CD14-positive monocyte (primary cell): Measurements from ENCODE around the gene SLC39A7. TPM values are rescaled to one million over a fixed set of nuclear protein-coding genes. Genes with fewer than 3 reads are reported as not detected.

Experiments
- DNase-seq, 3 donors: peaks; one replicate each; pipeline ENCODE4 v3.0.0-alpha.2; 2011 to 2022
- H2AFZ ChIP-seq: 2 replicates; pipeline ENCODE4 v1.6.0; 2012; ENCODE audit warnings: mild to moderate bottlenecking, low read depth, low read length, inconsistent platforms; ENCODE audit not compliant: insufficient read depth, poor library complexity, severe bottlenecking
- H3K27ac ChIP-seq, 2 donors: 1 replicate in 1 of 2; 2 replicates in 1 of 2; pipeline ENCODE4 v1.5.1; 2012 to 2013; ENCODE audit warnings: low read length in 2 of 2, control low read depth in 1 of 2, inconsistent platforms in 1 of 2, low read depth in 1 of 2, mild to moderate bottlenecking in 1 of 2
- H3K27me3 ChIP-seq, 2 donors: one replicate each; pipeline versions ENCODE4 v1.6.0 to v1.6.1; 2011 to 2013; ENCODE audit warnings: low read length in 2 of 2; ENCODE audit not compliant: control insufficient read depth in 2 of 2, insufficient read depth in 2 of 2
- H3K36me3 ChIP-seq, 2 donors: replicated peaks in 1 of 2; 1 replicate in 1 of 2; 2 replicates in 1 of 2; pipeline versions ENCODE4 v1.5.1 to v1.6.1; 2012 to 2013; ENCODE audit warnings: low read length in 2 of 2, control low read depth in 1 of 2, inconsistent platforms in 1 of 2, mild to moderate bottlenecking in 1 of 2; ENCODE audit not compliant: insufficient read depth in 2 of 2, control insufficient read depth in 1 of 2
- H3K4me1 ChIP-seq, 2 donors: 1 replicate in 1 of 2; 2 replicates in 1 of 2; pipeline versions ENCODE4 v1.5.1 to v1.6.1; 2012 to 2013; ENCODE audit warnings: low read length in 2 of 2, control low read depth in 1 of 2, inconsistent platforms in 1 of 2, mild to moderate bottlenecking in 1 of 2, moderate library complexity in 1 of 2; ENCODE audit not compliant: insufficient read depth in 2 of 2, control insufficient read depth in 1 of 2
- H3K4me2 ChIP-seq: replicated peaks from 2 replicates; pipeline ENCODE3; 2012; ENCODE audit warnings: low read length, moderate library complexity, mild to moderate bottlenecking; ENCODE audit not compliant: poor library complexity, severe bottlenecking; ENCODE audit errors: extremely low read depth
- H3K4me3 ChIP-seq, 3 experiments: fragments of 200-600 bp in 1 of 3; sonication (generic) in 1 of 3; replicated peaks in 1 of 3; 1 replicate in 2 of 3; 2 replicates in 1 of 3; pipeline ENCODE4 v1.5.1; 2011 to 2013; ENCODE audit warnings: low read length in 3 of 3, mild to moderate bottlenecking in 3 of 3, control low read depth in 2 of 3, low read depth in 2 of 3, inconsistent platforms in 1 of 3, moderate library complexity in 1 of 3
- H3K79me2 ChIP-seq: 2 replicates; pipeline ENCODE4 v1.6.0; 2012; ENCODE audit warnings: mild to moderate bottlenecking, control low read depth, inconsistent platforms, low read length, moderate library complexity; ENCODE audit not compliant: insufficient read depth
- H3K9ac ChIP-seq: 2 replicates; pipeline ENCODE4 v1.6.0; 2017; ENCODE audit warnings: low read length, mild to moderate bottlenecking; ENCODE audit not compliant: insufficient read depth, poor library complexity, severe bottlenecking
- H3K9me3 ChIP-seq, 2 donors: replicated peaks in 1 of 2; 1 replicate in 1 of 2; 2 replicates in 1 of 2; pipeline versions ENCODE4 v1.5.1 to v1.6.1; 2012 to 2013; ENCODE audit warnings: low read length in 2 of 2, control low read depth in 1 of 2; ENCODE audit not compliant: control insufficient read depth in 1 of 2, insufficient read depth in 1 of 2
- H4K20me1 ChIP-seq: 2 replicates; pipeline ENCODE4 v1.6.0; 2012; ENCODE audit warnings: mild to moderate bottlenecking, low read length, control low read depth, moderate library complexity; ENCODE audit not compliant: insufficient read depth
- H3K27ac Mint-ChIP-seq, 7 donors: one replicate each; pipeline ENCODE4 v1.8.0; 2020; ENCODE audit warnings: mild to moderate bottlenecking in 7 of 7, mixed read lengths in 7 of 7, moderate library complexity in 6 of 7, inconsistent platforms in 2 of 7
- H3K27me3 Mint-ChIP-seq, 3 donors: one replicate each; pipeline ENCODE4 v1.8.0; 2021 to 2022; ENCODE audit warnings: low read depth in 3 of 3, mild to moderate bottlenecking in 3 of 3, mixed read lengths in 3 of 3, moderate library complexity in 3 of 3, inconsistent platforms in 1 of 3
- H3K36me3 Mint-ChIP-seq, 2 donors: one replicate each; pipeline ENCODE4 v1.8.0; 2020; ENCODE audit warnings: mixed read lengths in 2 of 2, inconsistent platforms in 1 of 2, mild to moderate bottlenecking in 1 of 2
- H3K4me1 Mint-ChIP-seq: one replicate; pipeline ENCODE4 v1.8.0; 2020; ENCODE audit warnings: mild to moderate bottlenecking, mixed read lengths
- H3K4me3 Mint-ChIP-seq, 2 donors: one replicate each; pipeline ENCODE4 v1.8.0; 2020; ENCODE audit warnings: mild to moderate bottlenecking in 2 of 2, mixed read lengths in 2 of 2, moderate library complexity in 1 of 2
- H3K9me3 Mint-ChIP-seq, 7 donors: one replicate each; pipeline ENCODE4 v1.8.0; 2020 to 2022; ENCODE audit warnings: mixed read lengths in 7 of 7, mild to moderate bottlenecking in 6 of 7, moderate library complexity in 6 of 7, inconsistent platforms in 2 of 7
- CTCF ChIP-seq: fragments of 200-600 bp; IDR thresholded peaks from one replicate; pipeline ENCODE4 v1.8.0; 2022; ENCODE audit warnings: antibody characterized with exemption, mild to moderate bottlenecking
- WGBS: methylation state at CpG from one replicate; pipeline ENCODE4 v1.1.5; 2013; ENCODE audit warnings: missing lambda C conversion rate; ENCODE audit not compliant: insufficient coverage; 5-methylcytosine and 5-hydroxymethylcytosine counted together
- intact Hi-C, 2 donors: fragments of 100-400 bp; cut with micrococcal nuclease; formaldehyde crosslinking; loops; one replicate each; pipeline versions ENCODE4 v1.15.0 to v1.15.1; 2023
- polyA plus RNA-seq, 3 donors: library from polyadenylated mRNA; depleted of rRNA in 1 of 3; unstranded in 2 of 3; stranded (reverse) in 1 of 3; fragments of 300-500 nt in 2 of 3; fragments of >200 nt in 1 of 3; fragmentation: Illumina TruSeq in 2 of 3; gene quantifications; 1 replicate in 2 of 3; 2 replicates in 1 of 3; pipeline ENCODE4 v1.2.3, GENCODE V29; 2012 to 2021

Gene SLC39A7
- polyA plus RNA-seq, 3 donors: 14.5 to 32.7 (median 17.7) TPM

GRCh38 chr6:33168284-33168601 is 32.4 kb upstream of the SLC39A7 start:
- H3K9me3 Mint-ChIP-seq: no peaks in the 10 kb centered on the region
- H3K27ac Mint-ChIP-seq: peak overlapping the region in 1 of 7 donors; percentile 42
- 77% methylated on average over 5 of the region's 6 CpGs for WGBS
- no peaks in the 10 kb centered on the region for H3K36me3 ChIP-seq
- H3K4me2 ChIP-seq: no peak overlapping the region
- no peak overlapping the region for H2AFZ ChIP-seq
- no peak overlapping the region for H3K9ac ChIP-seq
- no peak overlapping the region for H3K4me3 ChIP-seq
- intact Hi-C loops: loop anchor here in 1 of 2 donors (10.0 kb wide), 1 partner anchor 77 kb away; no protein-coding TSS in a partner anchor
- H4K20me1 ChIP-seq: no peaks in the 10 kb centered on the region
- DNase-seq: no peak
- TF ChIP-seq CTCF: no peak
- H3K27me3 ChIP-seq: no peaks in the 10 kb centered on the region
- no peaks in the 10 kb centered on the region for H3K4me1 Mint-ChIP-seq
- H3K27me3 Mint-ChIP-seq: peaks cover 9 to 25% (median 14%) of the 10 kb centered on the region in 3 donors
- H3K4me1 ChIP-seq: no peaks in the 10 kb centered on the region
- no peaks in the 10 kb centered on the region for H3K9me3 ChIP-seq
- H3K4me3 Mint-ChIP-seq: no peak overlapping the region
- H3K36me3 Mint-ChIP-seq: no peaks in the 10 kb centered on the region
- H3K79me2 ChIP-seq: no peaks in the 10 kb centered on the region
- no peak overlapping the region for H3K27ac ChIP-seq

GRCh38 chr6:33168639-33169038 is 32.0 kb upstream of the SLC39A7 start:
- no peaks in the 10 kb centered on the region for H3K4me1 Mint-ChIP-seq
- no peak overlapping the region for H2AFZ ChIP-seq
- no peaks in the 10 kb centered on the region for H3K4me1 ChIP-seq
- peaks cover 9 to 27% (median 14%) of the 10 kb centered on the region in 3 donors for H3K27me3 Mint-ChIP-seq
- no peaks in the 10 kb centered on the region for H3K27me3 ChIP-seq
- DNase-seq: no peak
- no peaks in the 10 kb centered on the region for H3K9me3 Mint-ChIP-seq
- no peaks in the 10 kb centered on the region for H3K36me3 ChIP-seq
- H3K9me3 ChIP-seq: no peaks in the 10 kb centered on the region
- no peaks in the 10 kb centered on the region for H3K36me3 Mint-ChIP-seq
- no peaks in the 10 kb centered on the region for H4K20me1 ChIP-seq
- no peaks in the 10 kb centered on the region for H3K79me2 ChIP-seq
- no peak overlapping the region for H3K27ac ChIP-seq
- H3K27ac Mint-ChIP-seq: no peak overlapping the region
- no peak overlapping the region for H3K9ac ChIP-seq
- TF ChIP-seq CTCF: no peak
- no peak overlapping the region for H3K4me3 ChIP-seq
- no peak overlapping the region for H3K4me2 ChIP-seq
- intact Hi-C loops: loop anchor here in 1 of 2 donors (10.0 kb wide), 1 partner anchor 76 kb away; no protein-coding TSS in a partner anchor
- WGBS: no CpG with 5 or more reads among the region's 5 CpGs
- H3K4me3 Mint-ChIP-seq: no peak overlapping the region
